Esophagus squamous epithelium (tissue), 5 donors: Measurements from ENCODE around the gene FBXW11. TPM values are rescaled to one million over a fixed set of nuclear protein-coding genes. Genes with fewer than 3 reads are reported as not detected.
"Not testable (repeated sequence)": the region's sequence is repeated elsewhere in the genome, so short reads cannot be mapped to it uniquely, and the experiment has no call there.

ENCODE experiments used
- DNase-seq: peaks from one replicate; lab custom pipeline; 2025; lab: John Stamatoyannopoulos, UW
- H3K27ac ChIP-seq, 4 donors: fragments of 200-600 bp; sonication (generic); one replicate each; pipeline ENCODE4 v1.5.1; 2016 to 2019; ENCODE audit warnings: mild to moderate bottlenecking in 1 of 4
- H3K27me3 ChIP-seq, 4 donors: fragments of 200-600 bp; sonication (generic); 1 replicate in 3 of 4; 2 replicates in 1 of 4; pipeline versions ENCODE4 v1.5.1 to v1.6.0; 2017 to 2021; ENCODE audit warnings: antibody characterized with exemption in 1 of 4
- H3K36me3 ChIP-seq, 3 donors: fragments of 200-600 bp; sonication (generic); one replicate each; pipeline ENCODE4 v1.5.1; 2016 to 2019
- H3K4me1 ChIP-seq, 3 donors: fragments of 200-600 bp; sonication (generic); one replicate each; pipeline ENCODE4 v1.5.1; 2017 to 2019
- H3K4me3 ChIP-seq, 4 donors: fragments of 200-600 bp; sonication (generic); 1 replicate in 3 of 4; 2 replicates in 1 of 4; pipeline ENCODE4 v1.5.1; 2016 to 2019; ENCODE audit warnings: mild to moderate bottlenecking in 2 of 4, moderate library complexity in 1 of 4
- H3K9me3 ChIP-seq, 3 donors: fragments of 200-600 bp; sonication (generic); one replicate each; pipeline ENCODE4 v1.5.1; 2016 to 2019
- POLR2A ChIP-seq, 4 donors: fragments of 450-650 bp; IDR thresholded peaks; one replicate each; pipeline ENCODE4 v1.6.1; 2017; ENCODE audit warnings: antibody characterized with exemption in 4 of 4, mild to moderate bottlenecking in 4 of 4, moderate library complexity in 3 of 4
- WGBS, 2 donors: methylation state at CpG; one replicate each; pipeline ENCODE4 v1.1.5; 2018; 5-methylcytosine and 5-hydroxymethylcytosine counted together
- intact Hi-C: fragments of 100-400 bp; cut with DNase I; formaldehyde crosslinking; loops from one replicate; pipeline ENCODE4 v1.15.0; 2022
- total RNA-seq, 4 donors: library from RNA; depleted of rRNA; stranded (reverse); fragments of >200 nt; gene quantifications; one replicate each; pipeline ENCODE4 v1.1.0, GENCODE V29; 2016
- TF ChIP-seq, protein P1 (sequence below), 6 experiments: fragments of 450-650 bp in 4 of 6; fragments of 200-600 bp in 2 of 6; sonication (generic) in 2 of 6; IDR thresholded peaks; one replicate each; pipeline ENCODE4 v1.5.1; 2016 to 2019; ENCODE audit warnings: antibody characterized with exemption in 6 of 6, mild to moderate bottlenecking in 4 of 6, moderate library complexity in 4 of 6
- donor health status: DM: yes; HTN: yes; CAD: no.

Gene FBXW11
- total RNA-seq, 4 donors from 2014 or later: 43.5 to 63.2 (median 49.0) TPM

DNA sequence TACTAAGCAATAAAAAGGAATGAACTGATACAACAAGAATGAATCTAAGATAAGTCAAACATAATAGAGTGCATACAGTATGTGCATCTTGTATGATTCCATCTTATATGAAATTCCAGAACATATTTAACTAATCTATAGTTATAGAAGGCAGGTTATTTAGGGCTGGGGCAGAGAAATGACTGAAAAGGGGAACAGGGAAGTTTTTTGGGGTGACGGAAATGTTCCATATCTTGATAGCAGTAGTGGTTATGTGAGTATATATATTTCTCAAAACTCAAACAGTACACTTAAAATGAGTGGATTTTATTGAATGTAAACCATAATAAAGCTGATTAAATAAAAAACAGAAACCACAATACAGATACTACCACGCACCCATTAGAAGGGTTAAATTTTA is 24.6 kb downstream of the FBXW11 start:
- 91 to 96% methylated on average over 2 of the region's 2 CpGs for WGBS, 2 donors
- intact Hi-C loops: no loop called here
- no peak for DNase-seq
- Histone ChIP-seq H3K36me3 (peaks cover 0 to 11% (median 0%) of the 10 kb centered on the region in 3 donors), H3K4me1 (peaks cover 3 to 23% (median 5%) of the 10 kb centered on the region in 3 donors), H3K27ac (no peak overlapping the region), H3K4me3 (no peak overlapping the region), H3K9me3 (peaks cover 0 to 31% (median 21%) of the 10 kb centered on the region in 3 donors), H3K27me3 (no peaks in the 10 kb centered on the region)
- TF ChIP-seq, protein P1, sequence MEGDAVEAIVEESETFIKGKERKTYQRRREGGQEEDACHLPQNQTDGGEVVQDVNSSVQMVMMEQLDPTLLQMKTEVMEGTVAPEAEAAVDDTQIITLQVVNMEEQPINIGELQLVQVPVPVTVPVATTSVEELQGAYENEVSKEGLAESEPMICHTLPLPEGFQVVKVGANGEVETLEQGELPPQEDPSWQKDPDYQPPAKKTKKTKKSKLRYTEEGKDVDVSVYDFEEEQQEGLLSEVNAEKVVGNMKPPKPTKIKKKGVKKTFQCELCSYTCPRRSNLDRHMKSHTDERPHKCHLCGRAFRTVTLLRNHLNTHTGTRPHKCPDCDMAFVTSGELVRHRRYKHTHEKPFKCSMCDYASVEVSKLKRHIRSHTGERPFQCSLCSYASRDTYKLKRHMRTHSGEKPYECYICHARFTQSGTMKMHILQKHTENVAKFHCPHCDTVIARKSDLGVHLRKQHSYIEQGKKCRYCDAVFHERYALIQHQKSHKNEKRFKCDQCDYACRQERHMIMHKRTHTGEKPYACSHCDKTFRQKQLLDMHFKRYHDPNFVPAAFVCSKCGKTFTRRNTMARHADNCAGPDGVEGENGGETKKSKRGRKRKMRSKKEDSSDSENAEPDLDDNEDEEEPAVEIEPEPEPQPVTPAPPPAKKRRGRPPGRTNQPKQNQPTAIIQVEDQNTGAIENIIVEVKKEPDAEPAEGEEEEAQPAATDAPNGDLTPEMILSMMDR (IDR thresholded peaks at IDR 0.05): no peak
- TF ChIP-seq POLR2A (IDR thresholded peaks at IDR 0.05): no peak

DNA sequence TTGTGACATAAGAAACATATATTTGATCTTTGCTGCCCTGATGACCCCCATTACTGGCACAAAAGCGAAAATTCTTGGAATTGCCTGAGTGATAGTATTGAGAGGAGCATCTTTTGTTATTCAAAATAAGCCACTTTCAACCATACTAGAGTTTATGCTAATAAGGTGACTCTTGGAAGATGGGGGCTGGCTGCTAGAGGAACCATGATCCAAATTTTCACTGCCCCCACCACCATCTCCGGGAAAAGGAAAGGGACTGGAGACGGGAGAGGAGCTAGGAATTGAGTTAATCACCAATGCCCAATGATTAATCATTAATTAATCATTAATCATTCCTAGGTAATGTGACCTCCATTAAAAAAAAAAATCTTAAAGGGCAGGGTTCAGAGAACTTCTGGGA is 25.6 kb downstream of the FBXW11 start:
- no peak for DNase-seq
- peaks cover 13 to 33% (median 13%) of the 10 kb centered on the region in 3 donors for H3K4me1 ChIP-seq
- TF ChIP-seq, protein P1 (IDR thresholded peaks at IDR 0.05): no peak
- TF ChIP-seq POLR2A (IDR thresholded peaks at IDR 0.05): no peak
- H3K36me3 ChIP-seq: peaks cover 0 to 5% (median 0%) of the 10 kb centered on the region in 3 donors
- H3K4me3 ChIP-seq: no peak overlapping the region
- H3K27me3 ChIP-seq: no peaks in the 10 kb centered on the region
- 95 to 96% methylated on average over 3 of the region's 3 CpGs for WGBS, 2 donors
- H3K27ac ChIP-seq: no peak overlapping the region
- intact Hi-C loops: no loop called here
- peaks cover 0 to 31% (median 21%) of the 10 kb centered on the region in 3 donors for H3K9me3 ChIP-seq

DNA sequence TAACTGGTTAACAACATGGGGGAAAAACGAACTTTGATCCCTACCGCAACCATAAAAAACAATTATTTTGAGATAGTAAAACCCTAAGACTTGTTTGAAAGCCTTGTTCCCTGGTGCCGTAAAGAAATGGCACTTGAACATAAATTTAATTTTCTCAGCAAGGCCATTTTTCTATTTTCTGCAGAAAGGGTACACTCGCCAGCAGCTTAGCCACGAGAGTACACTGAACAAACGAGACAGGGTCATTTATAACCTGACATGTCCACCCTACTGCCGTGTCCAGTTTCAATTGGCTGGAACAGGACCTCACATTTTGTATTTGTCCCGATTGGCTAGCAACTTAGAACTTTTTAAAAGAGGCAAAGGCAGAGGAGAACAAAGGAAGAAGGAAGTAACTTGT is 26.8 kb downstream of the FBXW11 start:
- TF ChIP-seq POLR2A (IDR thresholded peaks at IDR 0.05): no peak
- TF ChIP-seq, protein P1 (IDR thresholded peaks at IDR 0.05): no peak
- intact Hi-C loops: no loop called here
- H3K36me3 ChIP-seq: peaks cover 0 to 5% (median 0%) of the 10 kb centered on the region in 3 donors
- peaks cover 0 to 31% (median 21%) of the 10 kb centered on the region in 3 donors for H3K9me3 ChIP-seq
- peaks cover 13 to 37% (median 22%) of the 10 kb centered on the region in 3 donors for H3K4me1 ChIP-seq
- 81 to 82% methylated on average over 8 of the region's 8 CpGs for WGBS, 2 donors
- no peaks in the 10 kb centered on the region for H3K27me3 ChIP-seq
- H3K27ac ChIP-seq: no peak overlapping the region
- DNase-seq: no peak
- no peak overlapping the region for H3K4me3 ChIP-seq

DNA sequence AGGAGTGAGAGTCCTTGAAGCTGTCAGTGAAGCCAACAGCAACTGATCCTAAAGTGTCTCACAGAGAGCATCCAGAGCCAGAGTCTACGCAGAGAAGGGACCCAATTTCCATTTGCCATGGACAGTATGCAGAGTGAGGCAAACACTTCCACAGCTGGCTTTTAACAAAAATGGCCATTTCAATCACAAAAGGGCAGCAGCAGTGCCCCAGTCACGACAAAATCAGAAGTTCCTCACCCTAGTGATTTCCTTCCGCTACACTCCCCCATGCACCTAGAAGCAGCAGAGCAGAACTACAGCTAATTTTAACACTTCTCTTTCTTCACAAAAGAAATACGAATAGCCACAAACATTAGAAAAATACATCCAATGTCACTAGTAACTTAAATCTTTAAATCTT is 27.9 kb downstream of the FBXW11 start:
- Histone ChIP-seq H3K27ac (no peak overlapping the region), H3K4me3 (no peak overlapping the region), H3K4me1 (peaks cover 13 to 33% (median 22%) of the 10 kb centered on the region in 3 donors), H3K36me3 (peaks cover 0 to 5% (median 0%) of the 10 kb centered on the region in 3 donors), H3K9me3 (peaks cover 0 to 31% (median 21%) of the 10 kb centered on the region in 3 donors), H3K27me3 (no peaks in the 10 kb centered on the region)
- TF ChIP-seq, protein P1 (IDR thresholded peaks at IDR 0.05): no peak
- no peak for TF ChIP-seq POLR2A (IDR thresholded peaks at IDR 0.05)
- DNase-seq: no peak
- intact Hi-C loops: no loop called here
- 79 to 94% methylated on average over 4 of the region's 4 CpGs for WGBS, 2 donors

DNA sequence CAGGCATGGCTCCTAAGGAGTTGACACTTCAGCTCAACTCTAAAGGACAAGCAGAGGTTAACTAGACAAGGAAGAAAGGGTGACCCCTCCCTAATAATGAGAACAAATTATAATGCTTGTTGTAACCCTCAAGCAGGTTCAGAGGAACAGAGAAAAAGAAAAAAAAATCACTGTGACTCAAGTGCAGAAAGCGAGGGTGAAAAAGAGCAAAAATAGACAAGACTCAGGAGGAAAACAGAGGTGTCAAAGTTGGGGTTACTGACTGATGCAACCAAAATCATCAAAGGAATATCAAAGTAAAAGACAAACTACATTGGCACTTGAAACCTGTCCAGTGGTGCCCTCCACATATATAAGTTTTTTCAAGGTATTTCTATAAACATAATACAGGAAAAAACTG is 28.4 kb downstream of the FBXW11 start:
- no peak for DNase-seq
- Histone ChIP-seq H3K4me1 (peaks cover 13 to 33% (median 22%) of the 10 kb centered on the region in 3 donors), H3K27ac (peak overlapping the region in 1 of 4 donors; percentile 48), H3K9me3 (peaks cover 0 to 31% (median 21%) of the 10 kb centered on the region in 3 donors), H3K27me3 (no peaks in the 10 kb centered on the region), H3K4me3 (no peak overlapping the region), H3K36me3 (peaks cover 0 to 5% (median 0%) of the 10 kb centered on the region in 3 donors)
- 80 to 100% methylated on average over 1 of the region's 1 CpG for WGBS, 2 donors
- intact Hi-C loops: no loop called here
- TF ChIP-seq, protein P1 (IDR thresholded peaks at IDR 0.05): no peak
- no peak for TF ChIP-seq POLR2A (IDR thresholded peaks at IDR 0.05)

DNA sequence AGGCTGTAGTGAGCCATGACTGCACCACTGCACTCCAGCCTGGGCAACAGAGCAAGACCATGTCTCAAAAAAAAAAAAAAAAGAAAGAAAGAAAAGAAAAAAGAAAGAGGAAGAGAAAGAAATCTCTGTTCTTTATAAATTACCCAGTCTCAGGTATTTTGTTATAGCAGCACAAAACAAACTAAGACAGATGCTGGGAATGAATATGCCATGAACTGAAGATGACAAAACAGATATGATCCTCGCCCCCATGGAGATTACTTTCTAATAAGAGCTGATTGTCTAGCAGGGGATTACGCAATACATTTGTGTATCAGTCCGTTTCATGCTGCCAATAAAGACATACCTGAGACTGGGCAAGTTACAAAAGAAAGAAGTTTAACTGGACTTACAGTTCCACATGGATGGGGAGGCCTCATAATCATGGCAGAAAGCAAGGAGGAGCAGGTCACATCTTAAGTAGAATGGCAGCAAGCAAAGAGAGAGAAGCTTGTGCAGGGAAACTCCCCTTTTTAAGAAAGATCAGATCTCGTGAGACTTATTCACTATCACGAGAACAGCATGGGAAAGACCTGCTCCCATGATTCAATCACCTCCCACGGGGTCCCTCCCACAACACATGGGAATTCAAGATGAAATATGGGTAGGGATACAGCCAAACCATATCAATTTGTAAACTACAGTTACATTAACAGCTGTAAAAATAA is 29.0 kb downstream of the FBXW11 start:
- Histone ChIP-seq H3K27ac (peak overlapping the region in 1 of 4 donors; percentile 48), H3K9me3 (peaks cover 0 to 31% (median 21%) of the 10 kb centered on the region in 3 donors), H3K4me1 (peaks cover 13 to 33% (median 22%) of the 10 kb centered on the region in 3 donors)
- intact Hi-C loops, DNase-seq, H3K27me3 ChIP-seq, H3K4me3 ChIP-seq, H3K36me3 ChIP-seq: not testable (repeated sequence)
- 61 to 78% methylated on average over 6 of the region's 6 CpGs for WGBS, 2 donors
